ENCODE data around the gene AGBL1. TPM values are rescaled to one million over a fixed set of nuclear protein-coding genes. Genes with fewer than 3 reads are reported as not detected.
A peak's percentile ranks its signal among the peaks of the same experiment; 100 is the strongest.

AGBL1 gene
- total RNA-seq, 4 donors from 2014 or later = 0.40 TPM; not detected in 3

DNA sequence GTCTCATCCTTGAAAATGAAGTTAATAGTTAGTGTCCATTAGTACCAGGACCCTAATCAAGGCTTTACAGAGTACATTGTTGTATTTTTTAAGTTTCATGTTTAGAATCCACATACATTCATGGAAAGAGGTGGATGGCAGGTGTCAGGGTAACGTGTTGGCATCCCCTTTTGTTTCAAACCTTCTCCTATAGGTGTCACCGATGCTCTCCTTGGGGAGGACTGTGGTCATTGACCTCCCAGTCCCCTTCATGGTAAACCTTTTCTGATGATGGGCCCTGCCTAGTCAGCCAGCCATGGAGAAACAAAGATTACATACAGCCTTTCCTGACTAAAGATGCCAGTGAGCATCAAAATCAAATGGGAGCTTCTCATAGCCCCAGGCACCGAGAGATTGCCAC, 574.8 kb downstream of the AGBL1 start:
- Histone ChIP-seq H3K9me3 (no peaks in the 10 kb centered on the region), H3K27ac (peak overlapping the region in 1 of 4 donors; percentile 2)

GRCh38 chr15:86657305-86657704, 577.6 kb downstream of the AGBL1 start:
- H3K4me3 ChIP-seq = no peak overlapping the region
- no peak overlapping the region for H3K27ac ChIP-seq
- DNase-seq = no peak
- TF ChIP-seq POLR2A (IDR thresholded peaks at IDR 0.05) = no peak
- no peak for TF ChIP-seq CTCF (IDR thresholded peaks at IDR 0.05)
- no peaks in the 10 kb centered on the region for H3K9me3 ChIP-seq
- H3K4me1 ChIP-seq = no peaks in the 10 kb centered on the region
- H3K36me3 ChIP-seq = no peaks in the 10 kb centered on the region
- H3K27me3 ChIP-seq = no peaks in the 10 kb centered on the region

More for the DNA sequence above, 574.8 kb downstream of the AGBL1 start:
- H3K36me3 ChIP-seq = no peaks in the 10 kb centered on the region
- TF ChIP-seq POLR2A (IDR thresholded peaks at IDR 0.05) (no peak), CTCF (IDR thresholded peaks at IDR 0.05) (no peak)
- H3K4me1 ChIP-seq = no peaks in the 10 kb centered on the region
- DNase-seq = no peak
- no peaks in the 10 kb centered on the region for H3K27me3 ChIP-seq
- no peak overlapping the region for H3K4me3 ChIP-seq

GRCh38 chr15:86659724-86660411, 580.2 kb downstream of the AGBL1 start:
- DNase-seq = no peak
- Histone ChIP-seq H3K27me3 (no peaks in the 10 kb centered on the region), H3K9me3 (no peaks in the 10 kb centered on the region), H3K36me3 (no peaks in the 10 kb centered on the region), H3K27ac (no peak overlapping the region), H3K4me3 (no peak overlapping the region), H3K4me1 (no peaks in the 10 kb centered on the region)
- TF ChIP-seq CTCF (IDR thresholded peaks at IDR 0.05) (no peak), POLR2A (IDR thresholded peaks at IDR 0.05) (no peak)

DNA sequence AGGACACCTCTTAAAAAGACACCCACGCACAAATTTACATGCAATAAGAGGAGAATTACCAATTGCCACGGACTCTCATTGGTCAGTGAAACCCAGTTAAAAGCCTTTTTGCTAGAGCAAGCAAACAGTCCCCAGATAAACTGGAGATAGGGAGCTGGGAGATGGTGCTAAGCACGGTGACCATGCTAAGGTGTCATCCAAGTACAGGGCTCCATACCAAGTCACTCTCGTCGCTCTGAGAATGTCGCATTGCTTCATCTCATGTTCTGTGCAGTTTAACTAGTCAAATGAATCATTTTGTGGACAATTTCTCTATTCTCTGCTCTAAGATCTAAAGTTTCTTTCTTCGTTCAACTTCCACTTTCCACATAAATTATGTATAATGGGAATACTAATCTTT, 581.9 kb downstream of the AGBL1 start:
- Histone ChIP-seq H3K27me3 (no peaks in the 10 kb centered on the region), H3K27ac (no peak overlapping the region), H3K9me3 (no peaks in the 10 kb centered on the region), H3K4me1 (no peaks in the 10 kb centered on the region), H3K36me3 (no peaks in the 10 kb centered on the region), H3K4me3 (no peak overlapping the region)
- no peak for DNase-seq
- TF ChIP-seq CTCF (IDR thresholded peaks at IDR 0.05) = no peak
- no peak for TF ChIP-seq POLR2A (IDR thresholded peaks at IDR 0.05)

GRCh38 chr15:86663304-86663703, 583.6 kb downstream of the AGBL1 start:
- Histone ChIP-seq H3K4me3 (no peak overlapping the region), H3K36me3 (no peaks in the 10 kb centered on the region), H3K27ac (no peak overlapping the region), H3K27me3 (no peaks in the 10 kb centered on the region), H3K4me1 (no peaks in the 10 kb centered on the region), H3K9me3 (no peaks in the 10 kb centered on the region)
- DNase-seq = no peak
- TF ChIP-seq CTCF (IDR thresholded peaks at IDR 0.05) (no peak), POLR2A (IDR thresholded peaks at IDR 0.05) (no peak)

Measured in Peyer's patch (tissue), 4 donors.